Karpas-422 (cell line): ENCODE data around the gene GDPD2. TPM values are rescaled to one million over a fixed set of nuclear protein-coding genes. Genes with fewer than 3 reads are reported as not detected.

Experiments used
- DNase-seq: peaks from one replicate; pipeline ENCODE4 v3.0.0-alpha.2; 2015
- H2AFZ ChIP-seq: fragments of 200-600 bp; sonication (generic); 2 replicates; pipeline ENCODE4 v1.6.1; 2014; ENCODE audit warnings: antibody characterized with exemption, low read length, mixed read lengths
- H3K27ac ChIP-seq: fragments of 200-600 bp; sonication (generic); 2 replicates; pipeline ENCODE4 v1.5.1; 2014; ENCODE audit warnings: mild to moderate bottlenecking, low read length, moderate library complexity
- H3K27me3 ChIP-seq: fragments of 200-600 bp; sonication (generic); 2 replicates; pipeline ENCODE4 v1.6.1; 2014; ENCODE audit warnings: low read length, mixed read lengths
- H3K36me3 ChIP-seq: fragments of 200-600 bp; sonication (generic); 2 replicates; pipeline ENCODE4 v1.6.1; 2014; ENCODE audit warnings: low read length, mixed read lengths; ENCODE audit not compliant: insufficient read depth
- H3K4me1 ChIP-seq: fragments of 200-600 bp; sonication (generic); 2 replicates; pipeline ENCODE4 v1.6.1; 2014; ENCODE audit warnings: mild to moderate bottlenecking, low read length, mixed read lengths
- H3K4me2 ChIP-seq: fragments of 200-600 bp; sonication (generic); 2 replicates; pipeline ENCODE4 v1.6.1; 2014; ENCODE audit warnings: low read length, low read depth, mild to moderate bottlenecking; ENCODE audit not compliant: poor library complexity, severe bottlenecking
- H3K4me3 ChIP-seq: fragments of 200-600 bp; sonication (generic); 2 replicates; pipeline ENCODE4 v1.5.1; 2014; ENCODE audit warnings: mild to moderate bottlenecking, antibody characterized with exemption, low read length, mixed read lengths
- H3K79me2 ChIP-seq: fragments of 200-600 bp; sonication (generic); 2 replicates; pipeline ENCODE4 v1.6.1; 2014; ENCODE audit warnings: mild to moderate bottlenecking, low read length, mixed read lengths
- H3K9ac ChIP-seq: fragments of 200-600 bp; sonication (generic); 2 replicates; pipeline ENCODE4 v1.6.0; 2014; ENCODE audit warnings: low read length
- H3K9me2 ChIP-seq: fragments of 200-600 bp; sonication (generic), shearing (Covaris generic); replicated peaks from 2 replicates; pipeline ENCODE4 v1.6.0; 2014; ENCODE audit warnings: mild to moderate bottlenecking, low read length, moderate library complexity; ENCODE audit not compliant: insufficient read depth
- H3K9me3 ChIP-seq: fragments of 300-700, 200-600 bp; sonication (generic); 2 replicates; pipeline ENCODE4 v1.6.1; 2014; ENCODE audit warnings: low read length, mixed read lengths
- H4K20me1 ChIP-seq: fragments of 200-600 bp; sonication (generic); 2 replicates; pipeline ENCODE4 v1.6.1; 2014; ENCODE audit warnings: mild to moderate bottlenecking, antibody characterized with exemption, low read length, low read depth; ENCODE audit not compliant: insufficient read depth
- small RNA-seq: library from RNA; depleted of rRNA; stranded (forward); fragments of <200 nt; gene quantifications from one replicate; pipeline ENCODE3, GENCODE V24; 2014
- total RNA-seq: library from RNA; depleted of rRNA; stranded (reverse); fragments of >200 nt; shearing (Covaris generic); gene quantifications from 2 replicates; pipeline ENCODE4 v1.2.3, GENCODE V29; 2014; ENCODE audit warnings: low replicate concordance; rRNA removed

The GDPD2 gene
- total RNA-seq, 1 experiment from 2014 or later = not detected

DNA sequence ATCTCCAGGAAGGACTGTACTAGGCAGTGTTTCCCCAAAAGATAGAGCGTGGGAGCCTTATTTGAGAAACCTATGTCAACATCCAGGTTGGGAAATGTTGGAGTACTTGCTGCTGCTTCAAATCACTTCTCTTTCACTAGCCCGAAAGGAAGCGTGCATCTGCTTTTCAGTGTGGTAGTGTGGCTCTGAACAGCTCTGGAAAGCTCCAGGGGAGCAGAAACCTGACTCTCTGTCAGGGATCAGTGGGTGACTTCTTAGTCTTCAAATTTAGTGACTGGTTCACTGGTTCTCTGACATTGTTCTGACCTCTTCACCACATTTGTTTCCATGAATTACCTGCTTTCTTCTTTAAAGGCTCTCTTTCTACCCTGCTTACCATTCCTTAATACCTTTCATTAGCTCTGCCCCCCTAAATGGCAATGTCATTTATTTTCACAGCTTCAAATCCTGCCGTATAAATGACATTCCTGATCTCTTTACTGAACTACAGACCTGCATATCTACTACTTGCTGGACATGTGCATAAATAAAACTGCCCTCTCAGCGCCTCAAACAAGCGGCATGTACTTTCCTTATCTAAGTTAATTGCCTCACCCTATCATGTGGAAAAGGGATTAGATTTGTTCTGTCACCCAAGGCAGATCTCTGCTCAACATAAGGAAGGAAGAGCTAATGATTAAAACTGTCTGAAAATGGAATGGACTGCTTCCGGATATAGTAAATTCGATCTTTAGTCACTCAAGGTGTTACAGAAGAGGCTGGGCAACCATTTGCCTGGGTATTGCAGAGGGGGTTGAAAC, 58.6 kb downstream of the GDPD2 start:
- Histone ChIP-seq H3K9me2 (no peaks in the 10 kb centered on the region), H4K20me1 (no peaks in the 10 kb centered on the region), H2AFZ (no peak overlapping the region), H3K27me3 (no peaks in the 10 kb centered on the region), H3K79me2 (no peaks in the 10 kb centered on the region), H3K27ac (no peak overlapping the region), H3K9me3 (no peaks in the 10 kb centered on the region), H3K4me2 (no peak overlapping the region), H3K4me1 (no peaks in the 10 kb centered on the region), H3K4me3 (no peak overlapping the region), H3K36me3 (no peaks in the 10 kb centered on the region), H3K9ac (no peak overlapping the region)
- DNase-seq = no peak

DNA sequence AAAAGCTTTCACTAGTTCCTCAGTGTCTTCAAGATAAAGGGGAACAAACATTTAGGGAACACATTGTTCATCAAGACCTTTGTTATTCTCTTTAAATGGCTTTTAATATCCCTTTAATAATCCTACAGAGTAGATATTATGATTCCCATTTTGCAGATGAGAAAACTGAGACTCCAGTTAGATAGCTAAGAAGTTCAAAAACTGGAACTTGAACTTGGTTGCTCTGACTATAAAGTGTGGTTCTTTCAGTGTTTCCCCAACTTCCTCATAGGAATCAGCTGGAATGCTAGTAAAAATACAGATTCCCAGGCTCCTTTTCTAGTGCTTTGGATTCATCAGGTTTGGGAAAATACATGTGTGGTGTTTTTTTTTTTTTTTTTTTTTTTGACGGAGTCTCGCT, 59.2 kb downstream of the GDPD2 start:
- Histone ChIP-seq H4K20me1 (no peaks in the 10 kb centered on the region), H3K4me2 (no peak overlapping the region), H2AFZ (no peak overlapping the region), H3K36me3 (no peaks in the 10 kb centered on the region), H3K9me3 (no peaks in the 10 kb centered on the region), H3K27ac (no peak overlapping the region), H3K4me1 (no peaks in the 10 kb centered on the region), H3K4me3 (no peak overlapping the region), H3K9me2 (no peaks in the 10 kb centered on the region), H3K79me2 (no peaks in the 10 kb centered on the region), H3K9ac (no peak overlapping the region), H3K27me3 (no peaks in the 10 kb centered on the region)
- no peak for DNase-seq

Small RNA genes lying within 50 kb of the gene (small RNA-seq; reads per million reads assigned to genes)
- gene RNU4-81P = not detected
- 4.1 reads per million, percentile 74 among the genes with 10 or more reads in this experiment for gene RNY4P23

Other genes with a start within 250 kb of the GDPD2 start
- not detected in 2 replicates for gene DGAT2L6, start 245.8 kb upstream of the GDPD2 start, total RNA-seq
- gene AWAT1, start 188.7 kb upstream of the GDPD2 start, total RNA-seq = not detected in 2 replicates
- gene P2RY4, start 163.1 kb upstream of the GDPD2 start, total RNA-seq = not detected in 2 replicates
- gene ARR3, start 155.0 kb upstream of the GDPD2 start, total RNA-seq = not detected in 2 replicates
- not detected in 2 replicates for gene RAB41, start 141.1 kb upstream of the GDPD2 start, total RNA-seq
- 51.5 and 54.5 TPM in 2 replicates for gene PDZD11, start 133.4 kb upstream of the GDPD2 start, total RNA-seq
- 12.6 and 15.0 TPM in 2 replicates for gene KIF4A, start 133.2 kb upstream of the GDPD2 start, total RNA-seq
- 14.5 and 24.6 TPM in 2 replicates for gene DLG3, start 21.5 kb downstream of the GDPD2 start, total RNA-seq